Astrocyte (in vitro differentiated cells and primary cell): Measurements from ENCODE around the gene RASA4.
"Not testable (repeated sequence)": the region's sequence is repeated elsewhere in the genome, so short reads cannot be mapped to it uniquely, and the experiment has no call there.

Experiments
- EZH2 ChIP-seq: IDR thresholded peaks from 2 replicates; pipeline ENCODE4 v1.6.1; 2012; ENCODE audit warnings: mild to moderate bottlenecking, low read length, inconsistent platforms; ENCODE audit not compliant: insufficient read depth
- TF ChIP-seq, protein P1 (sequence below): IDR thresholded peaks from 2 replicates; pipeline ENCODE4 v1.5.1; 2011; ENCODE audit warnings: low read depth, mild to moderate bottlenecking, inconsistent platforms, low read length, moderate library complexity; ENCODE audit not compliant: insufficient read depth

GRCh38 chr7:102540604-102541003, 76.0 kb downstream of the RASA4 start:
- TF ChIP-seq, protein P1, sequence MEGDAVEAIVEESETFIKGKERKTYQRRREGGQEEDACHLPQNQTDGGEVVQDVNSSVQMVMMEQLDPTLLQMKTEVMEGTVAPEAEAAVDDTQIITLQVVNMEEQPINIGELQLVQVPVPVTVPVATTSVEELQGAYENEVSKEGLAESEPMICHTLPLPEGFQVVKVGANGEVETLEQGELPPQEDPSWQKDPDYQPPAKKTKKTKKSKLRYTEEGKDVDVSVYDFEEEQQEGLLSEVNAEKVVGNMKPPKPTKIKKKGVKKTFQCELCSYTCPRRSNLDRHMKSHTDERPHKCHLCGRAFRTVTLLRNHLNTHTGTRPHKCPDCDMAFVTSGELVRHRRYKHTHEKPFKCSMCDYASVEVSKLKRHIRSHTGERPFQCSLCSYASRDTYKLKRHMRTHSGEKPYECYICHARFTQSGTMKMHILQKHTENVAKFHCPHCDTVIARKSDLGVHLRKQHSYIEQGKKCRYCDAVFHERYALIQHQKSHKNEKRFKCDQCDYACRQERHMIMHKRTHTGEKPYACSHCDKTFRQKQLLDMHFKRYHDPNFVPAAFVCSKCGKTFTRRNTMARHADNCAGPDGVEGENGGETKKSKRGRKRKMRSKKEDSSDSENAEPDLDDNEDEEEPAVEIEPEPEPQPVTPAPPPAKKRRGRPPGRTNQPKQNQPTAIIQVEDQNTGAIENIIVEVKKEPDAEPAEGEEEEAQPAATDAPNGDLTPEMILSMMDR, result not testable (repeated sequence)
- not testable (repeated sequence) for TF ChIP-seq EZH2
